Hepatocyte (in vitro differentiated cells): ENCODE data around the gene PRDM16. TPM values are rescaled to one million over a fixed set of nuclear protein-coding genes. Genes with fewer than 3 reads are reported as not detected.

ENCODE experiments used
- DNase-seq: peaks from one replicate; pipeline ENCODE4 v3.0.0-alpha.2; 2016; ENCODE audit warnings: low spot score
- H2AFZ ChIP-seq: fragments of 200-600 bp; sonication (generic); 2 replicates; pipeline ENCODE4 v1.6.0; 2016; ENCODE audit warnings: antibody characterized with exemption, mild to moderate bottlenecking
- H3K27ac ChIP-seq: fragments of 200-600 bp; sonication (generic); 2 replicates; pipeline ENCODE4 v1.5.1; 2016; ENCODE audit warnings: mild to moderate bottlenecking
- H3K27me3 ChIP-seq: fragments of 200-600 bp; sonication (generic); 2 replicates; pipeline ENCODE4 v1.6.1; 2016
- H3K36me3 ChIP-seq: fragments of 200-600 bp; sonication (generic); replicated peaks from 2 replicates; pipeline ENCODE4 v1.5.1; 2016; ENCODE audit warnings: low read depth; ENCODE audit not compliant: insufficient read depth
- H3K4me1 ChIP-seq: fragments of 200-600 bp; sonication (generic); 2 replicates; pipeline ENCODE4 v1.5.1; 2016; ENCODE audit warnings: mild to moderate bottlenecking, moderate library complexity; ENCODE audit not compliant: insufficient read depth
- H3K4me2 ChIP-seq: fragments of 200-600 bp; sonication (generic); 2 replicates; pipeline ENCODE4 v1.6.0; 2016
- H3K4me3 ChIP-seq: fragments of 200-600 bp; sonication (generic); 2 replicates; pipeline ENCODE4 v1.5.1; 2016; ENCODE audit warnings: mild to moderate bottlenecking
- H3K79me2 ChIP-seq: fragments of 200-600 bp; sonication (generic); 2 replicates; pipeline ENCODE4 v1.6.0; 2017; ENCODE audit warnings: mild to moderate bottlenecking
- H3K9me2 ChIP-seq: fragments of 200-600 bp; sonication (generic); replicated peaks from 2 replicates; pipeline ENCODE4 v1.6.0; 2017; ENCODE audit warnings: mild to moderate bottlenecking; ENCODE audit not compliant: insufficient read depth
- H3K9me3 ChIP-seq: fragments of 200-600 bp; sonication (generic); 2 replicates; pipeline ENCODE4 v1.5.1; 2016; ENCODE audit warnings: low read depth, mild to moderate bottlenecking
- H4K20me1 ChIP-seq: fragments of 200-600 bp; sonication (generic); 2 replicates; pipeline ENCODE4 v1.6.0; 2016; ENCODE audit warnings: mild to moderate bottlenecking; ENCODE audit not compliant: insufficient read depth, poor library complexity, severe bottlenecking
- EZH2 ChIP-seq: fragments of 200-600 bp; sonication (generic); IDR thresholded peaks from 2 replicates; pipeline ENCODE4 v1.6.1; 2016; ENCODE audit warnings: antibody characterized with exemption, mild to moderate bottlenecking, borderline replicate concordance
- EZH2phosphoT487 ChIP-seq: fragments of 200-600 bp; sonication (generic); IDR thresholded peaks from one replicate; pipeline ENCODE4 v1.6.1; 2018; ENCODE audit warnings: antibody characterized with exemption, mild to moderate bottlenecking, low read depth, moderate library complexity; ENCODE audit not compliant: unreplicated experiment, severe bottlenecking
- WGBS: methylation state at CpG from one replicate; pipeline ENCODE4 v1.1.6; 2016; ENCODE audit warnings: low lambda C conversion rate; ENCODE audit errors: missing lambda C conversion rate; 5-methylcytosine and 5-hydroxymethylcytosine counted together
- polyA plus RNA-seq: library from polyadenylated mRNA; unstranded; fragments of >200 nt; fragmentation: Nextera tagmentation; extraction: Ambion mirVana; gene quantifications from 2 replicates; pipeline ENCODE4 v1.2.1, GENCODE V29; 2016
- total RNA-seq: library from RNA; depleted of rRNA; stranded (reverse); fragments of >200 nt; gene quantifications from 2 replicates; pipeline ENCODE4 v1.2.3, GENCODE V29; 2014
- TF ChIP-seq, protein P1 (sequence below): fragments of 200-600 bp; sonication (generic); IDR thresholded peaks from 2 replicates; pipeline ENCODE4 v1.5.1; 2016; ENCODE audit warnings: antibody characterized with exemption, mild to moderate bottlenecking; ENCODE audit not compliant: poor library complexity

The PRDM16 gene
- total and polyA plus RNA-seq, 2 experiments from 2014 or later = 8.1 to 9.9 TPM

DNA sequence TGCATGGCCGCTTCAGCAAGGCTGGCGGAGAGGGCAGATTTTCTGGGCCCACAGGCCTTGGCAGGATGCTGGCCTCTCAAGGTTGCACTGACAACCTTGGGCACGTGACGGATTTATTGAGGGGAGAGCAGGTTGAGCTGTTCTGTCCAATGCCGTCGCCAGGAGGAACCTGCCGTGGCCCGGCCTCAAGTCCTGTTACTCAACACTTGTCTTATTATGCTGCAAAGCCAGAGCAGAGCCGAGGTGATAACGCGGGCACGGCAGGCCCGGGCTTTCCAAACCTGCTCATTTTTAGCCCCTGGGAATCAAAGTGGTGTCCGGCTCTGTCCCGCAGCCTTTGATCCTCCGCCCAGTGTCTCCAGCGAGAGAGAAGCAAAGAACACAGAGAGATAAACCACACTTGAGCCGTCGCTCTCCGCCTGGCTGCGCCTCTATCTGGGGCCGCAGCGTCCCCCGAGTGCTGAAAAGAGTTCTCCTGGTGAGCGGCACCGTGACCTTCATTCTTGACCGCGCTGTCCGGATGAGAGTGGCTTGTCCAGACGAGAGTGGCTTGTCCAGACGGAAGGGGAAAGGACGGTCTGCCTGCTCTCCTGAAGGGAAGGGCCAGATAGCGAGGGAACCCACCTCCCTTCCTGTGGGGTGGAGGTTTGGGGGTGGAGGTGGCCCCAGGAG is 223.2 kb downstream of the PRDM16 start:
- H3K4me3 ChIP-seq = no peak overlapping the region
- peaks cover 12% of the 10 kb centered on the region for H3K4me1 ChIP-seq
- no peaks in the 10 kb centered on the region for H3K36me3 ChIP-seq
- no peak overlapping the region for H2AFZ ChIP-seq
- H3K4me2 ChIP-seq = no peak overlapping the region
- no peaks in the 10 kb centered on the region for H3K9me2 ChIP-seq
- no peaks in the 10 kb centered on the region for H3K79me2 ChIP-seq
- peak; percentile 45 for DNase-seq
- H3K9me3 ChIP-seq = no peaks in the 10 kb centered on the region
- WGBS = 74% methylated on average over 32 of the region's 33 CpGs
- no peaks in the 10 kb centered on the region for H3K27me3 ChIP-seq
- H4K20me1 ChIP-seq = no peaks in the 10 kb centered on the region
- H3K27ac ChIP-seq = peak overlapping the region; percentile 82
- TF ChIP-seq EZH2 = no peak
- TF ChIP-seq, protein P1, sequence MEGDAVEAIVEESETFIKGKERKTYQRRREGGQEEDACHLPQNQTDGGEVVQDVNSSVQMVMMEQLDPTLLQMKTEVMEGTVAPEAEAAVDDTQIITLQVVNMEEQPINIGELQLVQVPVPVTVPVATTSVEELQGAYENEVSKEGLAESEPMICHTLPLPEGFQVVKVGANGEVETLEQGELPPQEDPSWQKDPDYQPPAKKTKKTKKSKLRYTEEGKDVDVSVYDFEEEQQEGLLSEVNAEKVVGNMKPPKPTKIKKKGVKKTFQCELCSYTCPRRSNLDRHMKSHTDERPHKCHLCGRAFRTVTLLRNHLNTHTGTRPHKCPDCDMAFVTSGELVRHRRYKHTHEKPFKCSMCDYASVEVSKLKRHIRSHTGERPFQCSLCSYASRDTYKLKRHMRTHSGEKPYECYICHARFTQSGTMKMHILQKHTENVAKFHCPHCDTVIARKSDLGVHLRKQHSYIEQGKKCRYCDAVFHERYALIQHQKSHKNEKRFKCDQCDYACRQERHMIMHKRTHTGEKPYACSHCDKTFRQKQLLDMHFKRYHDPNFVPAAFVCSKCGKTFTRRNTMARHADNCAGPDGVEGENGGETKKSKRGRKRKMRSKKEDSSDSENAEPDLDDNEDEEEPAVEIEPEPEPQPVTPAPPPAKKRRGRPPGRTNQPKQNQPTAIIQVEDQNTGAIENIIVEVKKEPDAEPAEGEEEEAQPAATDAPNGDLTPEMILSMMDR = no peak
- TF ChIP-seq EZH2phosphoT487 = no peak

DNA sequence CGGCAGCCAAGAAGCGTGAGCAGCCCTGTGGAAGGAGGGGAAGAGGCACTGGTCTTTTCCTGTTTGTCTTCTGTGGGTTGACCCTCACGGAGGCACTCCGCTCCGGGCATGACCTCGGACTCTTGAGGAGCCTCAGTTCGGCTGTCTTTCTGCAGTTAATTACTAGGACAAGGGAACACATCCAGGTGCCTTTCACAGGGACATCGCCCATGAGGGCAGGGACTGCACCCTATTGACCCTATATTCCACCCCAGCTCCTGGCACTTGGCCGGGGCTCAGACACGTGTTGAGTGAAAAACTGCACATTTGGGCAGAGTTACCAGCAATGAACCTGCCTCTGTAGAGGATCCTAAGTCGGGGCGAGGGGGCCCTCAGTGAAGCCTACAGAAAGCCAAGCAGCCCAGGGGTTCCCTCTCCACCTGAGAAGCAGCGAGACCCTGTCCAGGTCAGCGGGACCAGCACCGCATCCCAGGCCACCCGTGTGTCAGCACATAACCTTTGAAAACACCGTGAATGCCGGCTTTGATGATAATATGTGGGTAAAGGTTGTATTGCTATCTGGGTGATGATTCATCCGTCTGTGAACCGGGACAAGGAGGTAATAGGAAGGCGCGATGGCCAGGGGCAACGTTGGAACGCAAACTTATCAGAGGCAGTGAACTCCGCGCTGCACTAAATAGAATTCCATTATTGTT is 224.0 kb downstream of the PRDM16 start:
- TF ChIP-seq EZH2 (no peak), EZH2phosphoT487 (no peak)
- TF ChIP-seq, protein P1 = no peak
- no peaks in the 10 kb centered on the region for H3K79me2 ChIP-seq
- no peaks in the 10 kb centered on the region for H3K27me3 ChIP-seq
- no peak overlapping the region for H3K4me3 ChIP-seq
- H4K20me1 ChIP-seq = no peaks in the 10 kb centered on the region
- no peaks in the 10 kb centered on the region for H3K36me3 ChIP-seq
- WGBS = 66% methylated on average over 26 of the region's 26 CpGs
- H3K27ac ChIP-seq = peak overlapping the region; percentile 82
- H3K4me1 ChIP-seq = peaks cover 12% of the 10 kb centered on the region
- H3K9me3 ChIP-seq = no peaks in the 10 kb centered on the region
- peak overlapping the region; percentile 21 for H3K4me2 ChIP-seq
- peak; percentile 81 for DNase-seq
- H3K9me2 ChIP-seq = no peaks in the 10 kb centered on the region
- no peak overlapping the region for H2AFZ ChIP-seq

DNA sequence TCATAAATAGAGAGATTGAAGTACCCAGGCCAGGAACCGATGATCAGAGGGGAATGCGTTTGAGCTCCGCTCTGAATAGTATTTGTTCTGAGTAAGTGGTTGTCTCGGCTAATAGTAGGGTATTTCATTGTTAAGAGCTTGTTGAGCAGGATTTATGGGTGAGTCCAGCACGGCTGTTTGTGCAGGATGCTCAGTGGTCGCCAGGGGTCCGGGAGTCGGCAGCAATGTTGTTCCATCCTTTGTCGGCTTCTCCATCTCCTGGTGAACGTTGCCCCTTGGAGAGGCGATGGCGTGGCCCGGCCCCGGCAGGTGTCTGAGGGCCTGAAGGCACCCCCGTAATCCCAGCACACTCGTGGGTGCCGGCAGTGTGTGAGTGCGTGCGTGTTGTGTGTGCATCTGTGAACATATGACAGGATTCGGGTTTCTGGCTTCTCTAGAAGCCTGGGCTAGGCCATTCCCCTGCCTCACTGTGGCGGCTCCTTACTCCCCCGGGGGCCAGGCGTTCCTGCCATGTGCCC is 224.6 kb downstream of the PRDM16 start:
- Histone ChIP-seq H3K4me1 (peaks cover 12% of the 10 kb centered on the region), H3K27me3 (no peaks in the 10 kb centered on the region), H3K4me3 (no peak overlapping the region), H3K79me2 (no peaks in the 10 kb centered on the region), H2AFZ (no peak overlapping the region), H3K4me2 (peak overlapping the region; percentile 34), H3K9me2 (no peaks in the 10 kb centered on the region), H4K20me1 (no peaks in the 10 kb centered on the region), H3K9me3 (no peaks in the 10 kb centered on the region), H3K27ac (peak overlapping the region; percentile 73), H3K36me3 (no peaks in the 10 kb centered on the region)
- WGBS = 75% methylated on average over 23 of the region's 23 CpGs
- TF ChIP-seq EZH2 (no peak), EZH2phosphoT487 (no peak)
- TF ChIP-seq, protein P1 = no peak
- no peak for DNase-seq
